Measurements from ENCODE around the gene GPN3.
"Not testable (repeated sequence)": the region's sequence is repeated elsewhere in the genome, so short reads cannot be mapped to it uniquely, and the experiment has no call there.

The GPN3 gene

GRCh38 chr12:110468214-110469048 is at the start of gene GPN3, which contains the start of gene FAM216A:
Gene GPN3, minus strand, starts transcription at chr12:110468257. Its CDS starts 54 bp downstream, at chr12:110468203.
Gene FAM216A, plus strand, starts transcription at chr12:110468845. Its CDS starts 31 bp downstream, at chr12:110468876.
- DNase-seq (ENCODE audit: low read depth in 2 of 3, low spot score in 1 of 3) = peak; percentile 90 to 97 (median 95)

GRCh38 chr12:110516995-110517394 is 48.9 kb upstream of the GPN3 start:
- no peak for DNase-seq (ENCODE audit: low read depth in 2 of 3, low spot score in 1 of 3)

- DNase-seq (ENCODE audit: low read depth in 2 of 3, low spot score in 1 of 3) = no peak
Observed at GRCh38 chr12:110514363-110514762, 46.3 kb upstream of the GPN3 start.

GRCh38 chr12:110513842-110514241 is 45.8 kb upstream of the GPN3 start:
- no peak for DNase-seq (ENCODE audit: low read depth in 2 of 3, low spot score in 1 of 3)

GRCh38 chr12:110508071-110508586 is 40.1 kb upstream of the GPN3 start:
- DNase-seq (ENCODE audit: low read depth in 2 of 3, low spot score in 1 of 3) = no peak

- DNase-seq (ENCODE audit: low read depth in 2 of 3, low spot score in 1 of 3) = no peak
Observed at GRCh38 chr12:110505332-110505731, 37.3 kb upstream of the GPN3 start.

- DNase-seq (ENCODE audit: low read depth in 2 of 3, low spot score in 1 of 3) = no peak
Observed at GRCh38 chr12:110503432-110503831, 35.4 kb upstream of the GPN3 start.

GRCh38 chr12:110501752-110502738 is 34.0 kb upstream of the GPN3 start, which contains the start of the genes RAD9B and VPS29:
Gene RAD9B, plus strand, starts transcription at chr12:110502331. Its CDS starts 7 bp downstream, at chr12:110502338.
Gene VPS29, minus strand, starts transcription at chr12:110502111. Its CDS starts 60 bp downstream, at chr12:110502051.
- DNase-seq (ENCODE audit: low read depth in 2 of 3, low spot score in 1 of 3) = peak; percentile 98 to 99 (median 98)

- peak; percentile 4 to 18 (median 10) for DNase-seq (ENCODE audit: low read depth in 2 of 3, low spot score in 1 of 3)
Observed at GRCh38 chr12:110501399-110501751, 33.3 kb upstream of the GPN3 start.

GRCh38 chr12:110498984-110499706 is 31.1 kb upstream of the GPN3 start:
- no peak for DNase-seq (ENCODE audit: low read depth in 2 of 3, low spot score in 1 of 3)

- DNase-seq (ENCODE audit: low read depth in 2 of 3, low spot score in 1 of 3) = no peak
Observed at GRCh38 chr12:110475426-110475825, 7.4 kb upstream of the GPN3 start.

GRCh38 chr12:110467847-110468213 is 227 bp downstream of the GPN3 start:
- no peak for DNase-seq (ENCODE audit: low read depth in 2 of 3, low spot score in 1 of 3)

- no peak for DNase-seq (ENCODE audit: low read depth in 2 of 3, low spot score in 1 of 3)
Observed at GRCh38 chr12:110466791-110467190, 1.3 kb downstream of the GPN3 start.

- DNase-seq (ENCODE audit: low read depth in 2 of 3, low spot score in 1 of 3) = not testable (repeated sequence)
Observed at GRCh38 chr12:110465765-110466164, 2.3 kb downstream of the GPN3 start.

GRCh38 chr12:110465024-110465423 is 3.0 kb downstream of the GPN3 start:
- no peak for DNase-seq (ENCODE audit: low read depth in 2 of 3, low spot score in 1 of 3)

GRCh38 chr12:110461189-110461588 is 6.9 kb downstream of the GPN3 start:
- DNase-seq (ENCODE audit: low read depth in 2 of 3, low spot score in 1 of 3) = not testable (repeated sequence)

- DNase-seq (ENCODE audit: low read depth in 2 of 3, low spot score in 1 of 3) = no peak
Observed at GRCh38 chr12:110458756-110459155, 9.3 kb downstream of the GPN3 start.

GRCh38 chr12:110453569-110454296 is 14.3 kb downstream of the GPN3 start:
- no peak for DNase-seq (ENCODE audit: low read depth in 2 of 3, low spot score in 1 of 3)

- DNase-seq (ENCODE audit: low read depth in 2 of 3, low spot score in 1 of 3) = no peak
Observed at GRCh38 chr12:110451263-110451662, 16.8 kb downstream of the GPN3 start.
